ENCODE results near the gene SLC23A3.
A peak's percentile ranks its signal among the peaks of the same experiment; 100 is the strongest.

The SLC23A3 gene

GRCh38 chr2:219175928-219176817 lies 6.3 kb upstream of the SLC23A3 start:
- DNase-seq (ENCODE audit: low spot score), result peak; percentile 56

- no peak for DNase-seq (ENCODE audit: low spot score)
Measured at GRCh38 chr2:219175486-219175885, 5.7 kb upstream of the SLC23A3 start.

DNA sequence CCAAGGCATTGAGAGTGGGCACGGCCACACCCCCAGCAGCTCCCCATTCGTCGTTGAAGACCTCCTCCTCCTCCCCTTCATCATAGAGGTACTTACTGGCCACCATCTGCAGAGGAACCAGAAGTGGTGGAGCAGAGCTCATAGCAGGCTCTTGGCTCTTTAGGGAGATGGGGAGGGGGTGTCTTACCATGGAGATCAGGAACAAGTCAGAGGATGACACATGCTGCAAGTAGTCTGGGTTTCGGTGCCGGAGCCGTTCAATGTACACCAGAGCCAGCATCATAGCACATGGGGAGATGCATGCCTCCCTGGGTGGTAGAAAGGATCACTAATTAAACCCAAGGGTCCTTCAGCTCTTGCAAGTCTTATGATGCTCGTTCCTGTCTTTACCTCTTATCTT lies 5.0 kb upstream of the SLC23A3 start:
- no peak for DNase-seq (ENCODE audit: low spot score)

GRCh38 chr2:219174146-219174545 lies 4.3 kb upstream of the SLC23A3 start:
- no peak for DNase-seq (ENCODE audit: low spot score)

DNA sequence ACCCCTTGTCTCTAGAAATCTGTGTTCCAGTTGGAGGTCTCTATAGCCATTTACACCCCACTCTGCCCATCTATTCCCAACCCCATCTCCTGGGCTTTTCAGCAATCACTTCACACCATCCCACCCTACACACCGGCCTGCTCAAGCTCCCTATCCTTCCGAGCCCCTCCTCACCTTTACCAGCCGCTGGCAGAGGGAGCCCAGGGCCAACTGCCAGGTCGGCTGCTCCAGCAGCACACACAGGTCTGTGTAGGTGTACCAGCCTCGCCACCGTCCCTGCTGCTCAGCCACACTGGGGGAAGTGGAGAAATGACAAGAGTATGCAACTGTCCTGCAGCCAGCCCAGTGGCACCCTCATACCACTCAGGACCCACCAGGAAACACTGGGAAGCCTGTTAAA lies 3.3 kb upstream of the SLC23A3 start:
- no peak for DNase-seq (ENCODE audit: low spot score)

- no peak for DNase-seq (ENCODE audit: low spot score)
Measured at GRCh38 chr2:219172231-219173154, 2.7 kb upstream of the SLC23A3 start.

- peak; percentile 41 for DNase-seq (ENCODE audit: low spot score)
Measured at GRCh38 chr2:219171231-219171651, 1.4 kb upstream of the SLC23A3 start.

DNA sequence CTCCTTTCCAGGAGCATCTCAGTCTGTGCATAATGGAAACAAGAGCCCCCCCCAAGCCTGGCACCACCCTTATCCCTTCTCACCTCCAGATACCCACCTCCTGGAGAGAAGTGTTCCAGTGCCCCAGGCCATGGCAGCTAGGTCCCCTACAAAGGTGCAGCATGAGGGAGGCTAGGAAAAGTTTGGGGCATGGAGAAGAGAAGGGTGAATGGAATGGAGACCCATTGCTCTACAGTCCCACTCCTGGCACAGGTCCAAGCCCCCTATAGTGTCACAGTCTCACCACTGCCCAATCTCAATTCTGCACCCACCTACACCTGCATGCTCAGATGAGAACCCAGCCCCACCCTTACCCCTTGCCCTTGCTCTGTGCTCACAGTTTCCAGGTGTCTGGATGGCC lies 897 bp downstream of the SLC23A3 start:
- no peak for DNase-seq (ENCODE audit: low spot score)

- no peak for DNase-seq (ENCODE audit: low spot score)
Measured at GRCh38 chr2:219168526-219168925, 1.3 kb downstream of the SLC23A3 start.

GRCh38 chr2:219167997-219168396 lies 1.8 kb downstream of the SLC23A3 start:
- no peak for DNase-seq (ENCODE audit: low spot score)

DNA sequence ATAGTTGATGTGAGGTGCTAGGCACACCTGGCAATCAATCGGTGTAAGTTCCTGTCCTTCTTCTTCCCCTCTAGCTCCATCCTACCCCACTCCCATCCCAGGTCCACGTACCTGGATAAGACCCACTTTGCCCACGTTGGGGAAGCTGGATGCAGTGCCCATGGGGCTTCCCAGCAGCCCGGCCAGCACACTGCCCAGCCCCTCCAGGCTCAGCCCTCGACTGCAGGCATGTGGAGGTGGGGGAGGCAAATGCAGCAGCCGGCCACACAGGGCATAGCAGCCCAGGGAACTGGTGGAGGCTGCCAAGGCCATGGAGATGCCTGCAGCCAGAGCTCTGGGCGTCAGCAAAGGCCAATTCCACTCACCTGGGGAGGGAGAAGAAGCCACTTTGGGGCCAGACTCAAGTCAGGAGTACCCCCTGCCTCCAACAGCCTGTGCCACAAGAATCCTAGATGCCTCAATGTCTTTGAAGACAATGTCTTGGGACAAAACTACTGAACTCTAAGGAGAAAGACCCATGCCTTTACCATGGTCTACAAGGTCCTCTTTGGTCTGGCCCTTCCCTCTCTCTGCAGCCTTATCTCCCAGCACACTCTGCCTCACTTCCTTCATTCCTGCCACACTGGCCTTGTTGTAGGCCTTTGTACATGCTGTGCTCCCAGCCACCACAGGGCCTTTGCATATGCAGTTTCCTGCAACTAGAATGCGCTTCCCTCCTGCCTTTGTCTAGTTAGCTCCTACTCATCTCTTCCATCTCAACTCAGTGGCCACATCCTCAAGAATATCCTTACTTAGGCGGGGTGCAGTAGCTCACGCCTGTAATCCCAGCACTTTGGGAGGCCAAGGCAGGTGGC lies 4.5 kb downstream of the SLC23A3 start:
- no peak for DNase-seq (ENCODE audit: low spot score)

GRCh38 chr2:219163156-219163555 lies 6.7 kb downstream of the SLC23A3 start:
- no peak for DNase-seq (ENCODE audit: low spot score)

- no peak for DNase-seq (ENCODE audit: low spot score)
Measured at GRCh38 chr2:219161097-219161496, 8.7 kb downstream of the SLC23A3 start.

- DNase-seq (ENCODE audit: low spot score), result peak; percentile 97
Measured at GRCh38 chr2:219160186-219161017, 9.4 kb downstream of the SLC23A3 start, which contains the start of gene NHEJ1. NHEJ1 (minus strand) TSS chr2:219160815; CDS start chr2:219158362, 2,453 bp downstream.

GRCh38 chr2:219159771-219160185 lies 10.1 kb downstream of the SLC23A3 start:
- DNase-seq (ENCODE audit: low spot score), result no peak

DNA sequence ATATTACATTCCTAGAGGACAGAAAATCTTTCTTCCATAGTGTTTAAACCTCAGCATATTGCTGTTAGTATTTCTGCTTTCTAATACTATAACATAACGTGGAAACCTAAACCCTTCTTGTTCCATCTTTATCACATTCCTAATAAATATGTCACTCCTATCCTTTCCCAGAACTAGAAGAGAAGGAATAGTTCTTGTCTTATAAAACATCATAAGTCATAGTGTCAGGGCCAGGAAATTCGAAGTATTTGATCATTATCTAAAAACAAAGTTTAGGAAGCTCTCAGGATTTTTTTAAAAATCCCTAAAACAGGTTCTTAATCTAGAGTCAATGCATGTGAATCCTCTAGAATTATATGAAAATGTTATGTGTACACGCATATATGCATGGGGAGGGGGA lies 11.2 kb downstream of the SLC23A3 start:
- no peak for DNase-seq (ENCODE audit: low spot score)

DNA sequence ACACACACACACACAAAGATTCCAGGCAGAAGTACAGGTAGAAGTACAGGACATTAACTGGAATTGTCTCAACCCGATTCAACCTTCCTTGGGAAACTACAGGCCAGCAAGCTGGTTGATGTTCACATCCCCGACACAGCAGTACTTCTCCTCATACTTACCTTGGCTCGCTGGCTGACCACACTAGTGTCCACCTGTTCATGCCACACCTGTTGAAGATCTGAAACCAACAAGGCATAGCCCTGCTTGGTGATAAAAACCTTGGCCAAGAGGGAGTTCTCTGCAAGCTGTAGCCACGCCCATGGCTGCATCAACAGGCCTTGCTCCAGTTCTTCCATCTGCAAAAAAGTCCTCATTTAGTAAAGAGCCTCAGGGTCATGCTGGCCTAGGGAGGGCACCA lies 11.8 kb downstream of the SLC23A3 start:
- no peak for DNase-seq (ENCODE audit: low spot score)

DNA sequence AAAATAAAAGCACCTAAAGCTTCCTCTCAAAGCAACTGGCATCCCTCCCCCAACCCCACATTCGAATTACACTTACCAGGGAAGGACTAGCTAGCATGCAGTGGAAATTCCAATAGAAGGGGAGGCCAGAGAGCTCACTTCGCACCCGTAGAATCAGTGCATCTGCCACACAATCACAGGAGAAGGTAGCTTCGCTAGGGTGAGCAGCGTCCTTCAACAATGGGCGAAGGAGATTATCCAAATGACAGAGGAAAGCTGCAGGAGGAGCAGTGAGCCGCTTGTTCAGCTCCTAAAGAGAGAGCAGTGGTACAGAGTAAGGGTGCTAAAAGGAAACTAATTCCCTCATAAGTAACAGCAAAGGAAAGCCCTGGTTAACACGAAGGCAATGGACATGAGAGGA lies 12.4 kb downstream of the SLC23A3 start:
- DNase-seq (ENCODE audit: low spot score), result no peak

DNA sequence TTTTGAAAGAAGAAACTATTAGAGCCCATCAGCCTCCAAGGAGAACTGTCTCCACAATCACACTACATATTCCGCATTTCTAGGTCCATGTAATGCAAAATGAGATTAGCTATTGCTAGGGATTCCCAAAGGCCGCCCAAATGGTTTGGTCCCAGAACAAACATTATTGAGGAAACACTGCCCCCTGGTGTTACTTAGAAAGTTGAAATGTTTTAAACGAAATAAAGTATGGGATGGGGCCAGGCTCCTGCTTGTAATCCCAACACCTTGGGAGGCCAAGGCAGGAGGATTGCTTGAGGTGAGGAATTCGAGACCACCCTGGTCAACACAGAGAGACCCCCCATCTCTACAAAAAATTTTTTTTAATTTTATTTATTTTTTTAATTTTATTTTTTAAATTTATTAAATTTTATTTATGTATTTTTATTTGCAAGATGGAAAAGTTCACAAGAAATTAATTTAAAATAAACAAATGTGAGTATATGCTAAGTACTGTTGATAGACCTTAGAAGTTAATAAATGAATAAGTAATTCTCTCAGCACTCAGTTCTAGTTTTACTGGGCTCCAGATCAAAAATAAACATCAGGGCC lies 14.7 kb downstream of the SLC23A3 start:
- DNase-seq (ENCODE audit: low spot score), result peak; percentile 70

- DNase-seq (ENCODE audit: low spot score), result no peak
Measured at GRCh38 chr2:219149667-219150066, 20.2 kb downstream of the SLC23A3 start.
